CD14-positive monocyte (primary cell): Measurements from ENCODE around the gene IQCF5. TPM values are rescaled to one million over a fixed set of nuclear protein-coding genes. Genes with fewer than 3 reads are reported as not detected.

Source experiments
- DNase-seq, 3 donors: peaks; one replicate each; pipeline ENCODE4 v3.0.0-alpha.2; 2011 to 2022
- H2AFZ ChIP-seq: 2 replicates; pipeline ENCODE4 v1.6.0; 2012; ENCODE audit warnings: mild to moderate bottlenecking, low read depth, low read length, inconsistent platforms; ENCODE audit not compliant: insufficient read depth, poor library complexity, severe bottlenecking
- H3K27ac ChIP-seq, 2 donors: 1 replicate in 1 of 2; 2 replicates in 1 of 2; pipeline ENCODE4 v1.5.1; 2012 to 2013; ENCODE audit warnings: low read length in 2 of 2, control low read depth in 1 of 2, inconsistent platforms in 1 of 2, low read depth in 1 of 2, mild to moderate bottlenecking in 1 of 2
- H3K27me3 ChIP-seq, 2 donors: one replicate each; pipeline versions ENCODE4 v1.6.0 to v1.6.1; 2011 to 2013; ENCODE audit warnings: low read length in 2 of 2; ENCODE audit not compliant: control insufficient read depth in 2 of 2, insufficient read depth in 2 of 2
- H3K36me3 ChIP-seq, 2 donors: replicated peaks in 1 of 2; 1 replicate in 1 of 2; 2 replicates in 1 of 2; pipeline versions ENCODE4 v1.5.1 to v1.6.1; 2012 to 2013; ENCODE audit warnings: low read length in 2 of 2, control low read depth in 1 of 2, inconsistent platforms in 1 of 2, mild to moderate bottlenecking in 1 of 2; ENCODE audit not compliant: insufficient read depth in 2 of 2, control insufficient read depth in 1 of 2
- H3K4me1 ChIP-seq, 2 donors: 1 replicate in 1 of 2; 2 replicates in 1 of 2; pipeline versions ENCODE4 v1.5.1 to v1.6.1; 2012 to 2013; ENCODE audit warnings: low read length in 2 of 2, control low read depth in 1 of 2, inconsistent platforms in 1 of 2, mild to moderate bottlenecking in 1 of 2, moderate library complexity in 1 of 2; ENCODE audit not compliant: insufficient read depth in 2 of 2, control insufficient read depth in 1 of 2
- H3K4me2 ChIP-seq: replicated peaks from 2 replicates; pipeline ENCODE3; 2012; ENCODE audit warnings: low read length, moderate library complexity, mild to moderate bottlenecking; ENCODE audit not compliant: poor library complexity, severe bottlenecking; ENCODE audit errors: extremely low read depth
- H3K4me3 ChIP-seq, 3 experiments: fragments of 200-600 bp in 1 of 3; sonication (generic) in 1 of 3; replicated peaks in 1 of 3; 1 replicate in 2 of 3; 2 replicates in 1 of 3; pipeline ENCODE4 v1.5.1; 2011 to 2013; ENCODE audit warnings: low read length in 3 of 3, mild to moderate bottlenecking in 3 of 3, control low read depth in 2 of 3, low read depth in 2 of 3, inconsistent platforms in 1 of 3, moderate library complexity in 1 of 3
- H3K79me2 ChIP-seq: 2 replicates; pipeline ENCODE4 v1.6.0; 2012; ENCODE audit warnings: mild to moderate bottlenecking, control low read depth, inconsistent platforms, low read length, moderate library complexity; ENCODE audit not compliant: insufficient read depth
- H3K9ac ChIP-seq: 2 replicates; pipeline ENCODE4 v1.6.0; 2017; ENCODE audit warnings: low read length, mild to moderate bottlenecking; ENCODE audit not compliant: insufficient read depth, poor library complexity, severe bottlenecking
- H3K9me3 ChIP-seq, 2 donors: replicated peaks in 1 of 2; 1 replicate in 1 of 2; 2 replicates in 1 of 2; pipeline versions ENCODE4 v1.5.1 to v1.6.1; 2012 to 2013; ENCODE audit warnings: low read length in 2 of 2, control low read depth in 1 of 2; ENCODE audit not compliant: control insufficient read depth in 1 of 2, insufficient read depth in 1 of 2
- H4K20me1 ChIP-seq: 2 replicates; pipeline ENCODE4 v1.6.0; 2012; ENCODE audit warnings: mild to moderate bottlenecking, low read length, control low read depth, moderate library complexity; ENCODE audit not compliant: insufficient read depth
- H3K27ac Mint-ChIP-seq, 7 donors: one replicate each; pipeline ENCODE4 v1.8.0; 2020; ENCODE audit warnings: mild to moderate bottlenecking in 7 of 7, mixed read lengths in 7 of 7, moderate library complexity in 6 of 7, inconsistent platforms in 2 of 7
- H3K27me3 Mint-ChIP-seq, 3 donors: one replicate each; pipeline ENCODE4 v1.8.0; 2021 to 2022; ENCODE audit warnings: low read depth in 3 of 3, mild to moderate bottlenecking in 3 of 3, mixed read lengths in 3 of 3, moderate library complexity in 3 of 3, inconsistent platforms in 1 of 3
- H3K36me3 Mint-ChIP-seq, 2 donors: one replicate each; pipeline ENCODE4 v1.8.0; 2020; ENCODE audit warnings: mixed read lengths in 2 of 2, inconsistent platforms in 1 of 2, mild to moderate bottlenecking in 1 of 2
- H3K4me1 Mint-ChIP-seq: one replicate; pipeline ENCODE4 v1.8.0; 2020; ENCODE audit warnings: mild to moderate bottlenecking, mixed read lengths
- H3K4me3 Mint-ChIP-seq, 2 donors: one replicate each; pipeline ENCODE4 v1.8.0; 2020; ENCODE audit warnings: mild to moderate bottlenecking in 2 of 2, mixed read lengths in 2 of 2, moderate library complexity in 1 of 2
- H3K9me3 Mint-ChIP-seq, 7 donors: one replicate each; pipeline ENCODE4 v1.8.0; 2020 to 2022; ENCODE audit warnings: mixed read lengths in 7 of 7, mild to moderate bottlenecking in 6 of 7, moderate library complexity in 6 of 7, inconsistent platforms in 2 of 7
- WGBS: methylation state at CpG from one replicate; pipeline ENCODE4 v1.1.5; 2013; ENCODE audit warnings: missing lambda C conversion rate; ENCODE audit not compliant: insufficient coverage; 5-methylcytosine and 5-hydroxymethylcytosine counted together
- intact Hi-C, 2 donors: fragments of 100-400 bp; cut with micrococcal nuclease; formaldehyde crosslinking; loops; one replicate each; pipeline versions ENCODE4 v1.15.0 to v1.15.1; 2023
- polyA plus RNA-seq, 3 donors: library from polyadenylated mRNA; depleted of rRNA in 1 of 3; unstranded in 2 of 3; stranded (reverse) in 1 of 3; fragments of 300-500 nt in 2 of 3; fragments of >200 nt in 1 of 3; fragmentation: Illumina TruSeq in 2 of 3; gene quantifications; 1 replicate in 2 of 3; 2 replicates in 1 of 3; pipeline ENCODE4 v1.2.3, GENCODE V29; 2012 to 2021
- TF ChIP-seq, protein P1 (sequence below): fragments of 200-600 bp; IDR thresholded peaks from one replicate; pipeline ENCODE4 v1.8.0; 2022; ENCODE audit warnings: antibody characterized with exemption, mild to moderate bottlenecking

IQCF5 gene
- polyA plus RNA-seq, 3 donors: not detected

DNA sequence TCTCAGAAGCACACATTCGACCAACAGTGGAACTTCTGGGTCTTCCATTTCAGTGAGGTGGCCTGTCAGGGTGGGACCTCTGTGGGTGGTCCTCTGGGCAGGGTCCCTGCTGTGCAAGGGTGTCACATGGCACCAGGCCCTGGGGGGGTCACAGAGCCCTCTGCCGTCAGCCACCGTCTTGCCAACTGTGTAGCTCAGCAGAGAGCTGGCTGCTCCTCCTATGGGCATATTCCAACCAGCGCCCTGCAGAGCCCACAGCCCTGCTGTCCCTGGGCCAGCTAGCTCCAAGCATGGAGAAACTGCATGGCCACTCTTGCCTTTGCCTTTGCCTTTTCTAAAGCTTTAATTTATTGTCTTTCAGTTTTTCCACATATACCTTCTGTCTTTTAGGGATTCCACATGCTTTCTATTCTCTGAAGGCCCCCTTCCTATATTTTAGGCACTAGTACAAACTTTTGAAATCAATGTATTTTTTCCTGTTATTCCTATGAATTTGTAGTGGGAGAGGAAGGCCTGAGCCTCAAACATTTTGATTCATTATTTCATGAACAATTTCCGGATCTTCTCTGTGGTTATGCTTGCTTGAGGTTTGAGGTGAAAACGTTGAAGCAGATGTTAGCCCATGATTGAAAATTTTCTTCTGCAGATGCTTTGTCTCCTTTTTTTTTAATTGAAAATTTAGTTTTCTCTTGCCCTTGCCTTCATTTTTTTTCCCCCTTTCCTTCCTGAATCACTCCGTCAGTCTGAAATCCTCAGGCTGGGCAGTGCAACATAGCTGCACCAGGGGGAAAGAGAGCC, 16.0 kb upstream of the IQCF5 start:
- Histone ChIP-seq H3K36me3 (no peaks in the 10 kb centered on the region), H3K4me1 (no peaks in the 10 kb centered on the region), H3K4me2 (no peak overlapping the region), H3K27ac (no peak overlapping the region), H2AFZ (no peak overlapping the region), H3K9me3 (no peaks in the 10 kb centered on the region), H3K79me2 (no peaks in the 10 kb centered on the region), H3K4me3 (no peak overlapping the region), H3K9ac (no peak overlapping the region), H3K27me3 (peaks cover 0 to 3% of the 10 kb centered on the region in 2 donors), H4K20me1 (no peaks in the 10 kb centered on the region)
- no peaks in the 10 kb centered on the region for H3K36me3 Mint-ChIP-seq
- H3K9me3 Mint-ChIP-seq: peaks cover 0 to 3% (median 0%) of the 10 kb centered on the region in 7 donors
- H3K27me3 Mint-ChIP-seq: peaks cover 8 to 25% (median 24%) of the 10 kb centered on the region in 3 donors
- DNase-seq: no peak
- H3K4me1 Mint-ChIP-seq: no peaks in the 10 kb centered on the region
- TF ChIP-seq, protein P1, sequence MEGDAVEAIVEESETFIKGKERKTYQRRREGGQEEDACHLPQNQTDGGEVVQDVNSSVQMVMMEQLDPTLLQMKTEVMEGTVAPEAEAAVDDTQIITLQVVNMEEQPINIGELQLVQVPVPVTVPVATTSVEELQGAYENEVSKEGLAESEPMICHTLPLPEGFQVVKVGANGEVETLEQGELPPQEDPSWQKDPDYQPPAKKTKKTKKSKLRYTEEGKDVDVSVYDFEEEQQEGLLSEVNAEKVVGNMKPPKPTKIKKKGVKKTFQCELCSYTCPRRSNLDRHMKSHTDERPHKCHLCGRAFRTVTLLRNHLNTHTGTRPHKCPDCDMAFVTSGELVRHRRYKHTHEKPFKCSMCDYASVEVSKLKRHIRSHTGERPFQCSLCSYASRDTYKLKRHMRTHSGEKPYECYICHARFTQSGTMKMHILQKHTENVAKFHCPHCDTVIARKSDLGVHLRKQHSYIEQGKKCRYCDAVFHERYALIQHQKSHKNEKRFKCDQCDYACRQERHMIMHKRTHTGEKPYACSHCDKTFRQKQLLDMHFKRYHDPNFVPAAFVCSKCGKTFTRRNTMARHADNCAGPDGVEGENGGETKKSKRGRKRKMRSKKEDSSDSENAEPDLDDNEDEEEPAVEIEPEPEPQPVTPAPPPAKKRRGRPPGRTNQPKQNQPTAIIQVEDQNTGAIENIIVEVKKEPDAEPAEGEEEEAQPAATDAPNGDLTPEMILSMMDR: no peak
- no peak overlapping the region for H3K27ac Mint-ChIP-seq
- no peak overlapping the region for H3K4me3 Mint-ChIP-seq
- 97% methylated on average over 3 of the region's 7 CpGs for WGBS
- intact Hi-C loops: no loop called here

DNA sequence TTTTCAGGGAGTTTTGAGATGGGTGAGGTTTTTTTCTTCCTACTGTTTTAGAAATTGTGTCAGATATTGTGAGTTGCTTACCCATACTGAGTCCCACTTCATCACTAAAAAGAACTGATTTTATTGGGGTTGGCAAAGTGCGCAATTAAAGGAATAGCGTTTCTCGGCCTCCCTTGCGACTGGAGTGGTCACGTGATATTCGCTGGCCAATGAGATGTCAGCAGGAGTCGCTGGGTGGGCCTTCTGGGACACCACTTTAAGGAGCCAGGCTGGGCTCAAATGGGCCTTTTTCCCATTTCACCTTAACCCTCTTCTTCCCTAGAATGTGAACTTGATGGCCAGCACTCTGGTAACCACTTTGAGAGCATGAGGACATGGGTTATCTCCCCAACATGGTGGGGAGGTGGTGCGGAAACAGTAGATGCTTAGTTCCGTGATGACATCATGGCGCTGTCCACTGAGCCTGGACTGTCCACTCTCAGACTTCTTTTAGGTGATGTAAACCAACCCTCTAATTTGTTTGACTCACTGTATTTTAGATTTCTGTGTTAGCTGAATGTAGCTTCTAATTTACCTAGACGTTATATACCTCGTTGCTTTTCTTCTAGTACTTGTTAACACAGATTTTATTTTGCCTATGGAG, 13.2 kb upstream of the IQCF5 start:
- H3K9me3 Mint-ChIP-seq: peaks cover 0 to 3% (median 0%) of the 10 kb centered on the region in 7 donors
- TF ChIP-seq, protein P1: no peak
- no peak overlapping the region for H3K27ac ChIP-seq
- no peak overlapping the region for H2AFZ ChIP-seq
- intact Hi-C loops: no loop called here
- no peaks in the 10 kb centered on the region for H3K79me2 ChIP-seq
- peaks cover 2 to 6% of the 10 kb centered on the region in 2 donors for H3K27me3 ChIP-seq
- WGBS: 96% methylated on average over 7 of the region's 12 CpGs
- no peak for DNase-seq
- H4K20me1 ChIP-seq: no peaks in the 10 kb centered on the region
- H3K4me1 Mint-ChIP-seq: no peaks in the 10 kb centered on the region
- peaks cover 15 to 34% (median 21%) of the 10 kb centered on the region in 3 donors for H3K27me3 Mint-ChIP-seq
- H3K36me3 Mint-ChIP-seq: no peaks in the 10 kb centered on the region
- no peaks in the 10 kb centered on the region for H3K4me1 ChIP-seq
- H3K4me2 ChIP-seq: no peak overlapping the region
- no peaks in the 10 kb centered on the region for H3K9me3 ChIP-seq
- no peaks in the 10 kb centered on the region for H3K36me3 ChIP-seq
- H3K4me3 ChIP-seq: no peak overlapping the region
- no peak overlapping the region for H3K27ac Mint-ChIP-seq
- H3K9ac ChIP-seq: no peak overlapping the region
- H3K4me3 Mint-ChIP-seq: no peak overlapping the region
